Left lung (tissue), 10 donors: ENCODE data around the gene NUTM2G. TPM values are rescaled to one million over a fixed set of nuclear protein-coding genes. Genes with fewer than 3 reads are reported as not detected.
"Not testable (repeated sequence)": the region's sequence is repeated elsewhere in the genome, so short reads cannot be mapped to it uniquely, and the experiment has no call there.

ENCODE experiments used
- ATAC-seq: fragments of 200-7000 bp; cut with Tn5 transposase; one replicate; pipeline ENCODE4 v1.9.1; 2020; ENCODE audit warnings: moderate library complexity
- DNase-seq, 4 donors: peaks; one replicate each; pipeline ENCODE4 v3.0.0-alpha.2; 2013 to 2020
- H3K27ac ChIP-seq, 2 donors: fragments of 200-600 bp; sonication (generic) in 1 of 2; one replicate each; pipeline versions ENCODE4 v1.5.0 to v1.8.0; 2020 to 2021
- H3K27me3 ChIP-seq, 2 donors: fragments of 200-600 bp; sonication (generic) in 1 of 2; one replicate each; pipeline versions ENCODE4 v1.5.0 to v1.8.0; 2020 to 2021
- H3K36me3 ChIP-seq, 2 donors: fragments of 200-600 bp; sonication (generic) in 1 of 2; one replicate each; pipeline versions ENCODE4 v1.5.0 to v1.8.0; 2020 to 2021
- H3K4me1 ChIP-seq, 2 donors: fragments of 200-600 bp; one replicate each; pipeline ENCODE4 v1.8.0; 2021
- H3K4me3 ChIP-seq, 2 donors: fragments of 200-600 bp; sonication (generic) in 1 of 2; one replicate each; pipeline versions ENCODE4 v1.5.0 to v1.8.0; 2020 to 2021; ENCODE audit warnings: mild to moderate bottlenecking in 1 of 2
- H3K9me3 ChIP-seq, 2 donors: fragments of 200-600 bp; sonication (generic) in 1 of 2; one replicate each; pipeline versions ENCODE4 v1.5.0 to v1.8.0; 2020 to 2021
- intact Hi-C, 2 donors: fragments of 100-400 bp; cut with DNase I; formaldehyde crosslinking; loops; one replicate each; pipeline versions ENCODE4 v1.11.2 to v1.14.2; 2022
- polyA plus RNA-seq, 6 donors: library from polyadenylated mRNA; unstranded; fragments of 120-200 nt; gene quantifications; one replicate each; pipeline ENCODE4 v1.2.1, GENCODE V29; 2013; ENCODE audit not compliant: insufficient read length in 6 of 6
- total RNA-seq, 2 donors: library from RNA; stranded (reverse); fragmentation: NEBNext Ultra II Directional; extraction: Animal tissue kit (Norgen Biotek cat#: 25700); gene quantifications; one replicate each; pipeline ENCODE4 v1.2.1, GENCODE V29; 2021
- donor health status: DM: no; HTN: yes; CAD: no.
- donor health status: DM: no; HTN: no; CAD: no.

NUTM2G gene
- total and polyA plus RNA-seq, 8 donors: 0.82 to 1.7 (median 1.0) TPM; not detected in 2

DNA sequence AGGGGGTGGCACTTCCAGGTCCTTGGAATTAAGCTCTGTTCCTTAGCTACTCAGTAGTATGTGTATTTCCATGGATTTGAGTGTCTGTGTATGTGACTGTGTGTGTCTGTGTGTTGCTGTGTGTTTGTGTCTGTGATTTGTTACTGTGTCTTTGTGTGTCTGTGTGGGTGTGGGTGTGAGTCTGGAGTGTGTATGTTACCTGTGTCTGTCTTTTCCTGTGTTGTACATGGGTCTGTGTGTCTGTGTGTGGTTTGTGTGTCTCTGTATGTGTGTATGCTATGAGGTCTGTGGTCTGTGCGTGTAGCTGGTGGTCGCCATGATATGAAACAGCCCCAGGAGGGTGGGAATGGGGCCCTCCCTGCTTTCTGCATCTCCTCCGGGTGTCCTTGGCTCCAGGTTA lies 8.8 kb downstream of the NUTM2G start:
- intact Hi-C loops, H3K4me3 ChIP-seq, H3K36me3 ChIP-seq, H3K4me1 ChIP-seq, H3K9me3 ChIP-seq, ATAC-seq, H3K27ac ChIP-seq, DNase-seq, H3K27me3 ChIP-seq: not testable (repeated sequence)

DNA sequence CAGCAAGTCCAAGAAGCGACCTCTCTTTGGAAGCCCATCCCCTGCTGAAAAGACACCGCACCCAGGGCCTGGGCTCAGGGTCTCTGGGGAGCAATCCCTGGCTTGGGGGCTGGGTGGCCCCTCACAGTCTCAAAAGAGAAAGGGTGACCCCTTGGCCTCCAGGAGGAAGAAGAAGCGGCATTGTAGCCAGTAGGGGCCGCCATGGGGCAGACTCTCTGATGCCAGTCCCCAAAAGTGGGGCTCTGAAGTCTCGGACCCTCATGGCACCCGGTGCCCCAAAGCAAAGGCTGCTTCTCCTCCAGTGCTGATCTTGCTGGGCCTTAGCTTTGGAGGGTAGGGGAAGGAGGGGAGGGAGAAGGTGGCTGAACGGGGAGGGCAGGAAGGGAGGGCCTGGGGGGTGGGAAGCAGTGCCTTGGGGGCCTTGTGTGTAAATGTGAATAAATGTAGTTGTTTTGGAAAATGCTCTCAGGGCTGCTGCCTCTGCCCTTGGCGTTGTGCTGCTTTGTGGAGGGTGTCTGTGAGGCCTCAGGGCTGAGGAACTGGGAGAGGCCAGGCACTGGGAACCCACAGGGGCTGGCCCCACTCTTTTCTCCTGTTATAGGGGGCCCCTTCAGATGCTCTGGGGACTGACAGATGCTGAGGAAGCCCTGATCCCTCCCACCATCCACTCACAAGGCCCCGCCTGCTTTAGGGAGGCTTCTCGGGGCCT lies 10.5 kb downstream of the NUTM2G start:
- H3K4me3 ChIP-seq, ATAC-seq, H3K36me3 ChIP-seq, intact Hi-C loops, H3K4me1 ChIP-seq, H3K27me3 ChIP-seq, H3K27ac ChIP-seq, H3K9me3 ChIP-seq, DNase-seq: not testable (repeated sequence)

DNA sequence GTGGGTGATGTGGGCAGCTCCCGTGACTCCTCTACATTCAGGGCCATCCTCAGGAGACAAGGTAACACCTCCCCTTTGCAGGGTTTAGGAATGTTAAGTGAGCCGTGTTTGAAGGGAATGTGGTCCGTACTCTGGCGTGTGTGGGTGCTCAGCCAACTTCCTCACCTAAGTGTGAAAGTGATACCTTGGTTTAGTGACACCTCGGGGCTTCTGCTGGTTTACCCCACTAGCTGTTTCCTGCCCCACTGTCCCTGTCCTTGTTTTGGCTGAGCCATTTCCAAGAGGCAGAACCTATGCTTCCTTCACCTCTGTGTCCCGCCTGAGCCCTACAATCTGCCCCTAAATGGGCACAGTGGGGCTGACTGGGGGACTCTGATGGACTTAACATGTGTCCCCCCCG lies 12.3 kb downstream of the NUTM2G start:
- H3K27ac ChIP-seq, H3K36me3 ChIP-seq, H3K9me3 ChIP-seq, H3K27me3 ChIP-seq, ATAC-seq, H3K4me1 ChIP-seq, H3K4me3 ChIP-seq, intact Hi-C loops, DNase-seq: not testable (repeated sequence)

DNA sequence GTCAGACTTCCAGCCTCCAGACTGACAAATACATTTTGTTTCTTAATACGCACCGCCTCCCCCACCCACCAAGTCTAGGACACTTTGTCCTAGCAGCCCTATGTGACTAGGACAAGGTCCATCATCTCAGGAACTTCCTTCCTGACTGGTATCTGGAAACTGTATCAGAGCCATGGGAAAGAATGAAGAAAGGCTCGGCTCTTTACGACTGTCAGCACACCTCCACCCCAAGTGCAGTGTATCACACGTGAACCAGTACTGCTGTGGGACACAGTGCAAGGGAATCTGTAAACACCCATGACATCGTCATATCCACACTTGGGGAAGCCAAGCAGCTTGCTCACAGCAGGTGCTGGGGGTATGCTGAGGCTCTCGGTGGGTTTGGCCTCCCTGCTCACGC lies 13.0 kb downstream of the NUTM2G start:
- ATAC-seq, intact Hi-C loops: not testable (repeated sequence)

DNA sequence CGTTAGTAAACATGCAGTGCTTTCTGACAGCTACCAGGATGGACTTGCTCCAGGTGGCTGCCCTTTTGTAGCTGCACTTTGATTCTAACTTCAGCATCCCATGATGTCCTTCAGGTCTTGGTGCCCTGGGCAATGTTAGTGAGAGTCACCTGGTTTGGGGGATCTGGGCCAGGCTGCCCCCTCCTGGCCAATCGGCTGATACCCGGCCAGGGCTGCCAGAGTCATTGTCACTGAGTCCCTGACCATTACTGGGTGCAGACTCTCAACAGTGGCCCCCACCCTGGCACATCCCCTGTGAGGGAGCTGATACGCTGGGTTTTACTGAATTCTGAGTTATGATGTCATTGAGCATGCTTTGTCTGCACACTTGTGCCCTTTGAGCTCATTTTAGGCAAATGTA lies 13.5 kb downstream of the NUTM2G start:
- DNase-seq, H3K27me3 ChIP-seq, H3K4me1 ChIP-seq, intact Hi-C loops, H3K27ac ChIP-seq, H3K9me3 ChIP-seq, H3K4me3 ChIP-seq: not testable (repeated sequence)
- H3K36me3 ChIP-seq: peaks cover 0 to 17% of the 10 kb centered on the region in 2 donors
- peak; percentile 45 for ATAC-seq

More for the DNA sequence above, 13.0 kb downstream of the NUTM2G start:
- peaks cover 0 to 13% of the 10 kb centered on the region in 2 donors for H3K36me3 ChIP-seq
- H3K4me3 ChIP-seq, H3K27me3 ChIP-seq, DNase-seq, H3K9me3 ChIP-seq, H3K27ac ChIP-seq, H3K4me1 ChIP-seq: not testable (repeated sequence)

DNA sequence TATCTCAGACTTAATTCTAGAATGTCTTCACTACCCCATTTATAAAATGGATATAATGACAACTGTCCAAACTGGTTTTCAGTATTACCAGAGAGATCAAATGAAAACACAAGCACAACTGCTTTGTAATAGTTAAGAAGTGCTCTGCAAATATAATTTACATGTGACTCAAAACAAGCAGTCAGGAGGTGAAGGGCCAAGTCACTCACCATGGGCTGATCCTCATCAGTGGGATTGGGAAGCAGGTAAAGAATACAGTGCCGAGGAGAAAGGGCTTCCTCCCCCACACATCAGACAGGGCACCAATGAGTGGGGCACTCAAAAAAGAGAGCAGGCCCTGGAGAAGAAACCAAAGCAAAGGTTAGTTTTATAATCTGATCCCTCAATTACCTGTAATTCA lies 20.7 kb downstream of the NUTM2G start:
- H3K4me1 ChIP-seq, H3K9me3 ChIP-seq, intact Hi-C loops, H3K4me3 ChIP-seq, DNase-seq, H3K27ac ChIP-seq, H3K27me3 ChIP-seq: not testable (repeated sequence)
- peak; percentile 96 for ATAC-seq
- peaks cover 0 to 25% of the 10 kb centered on the region in 2 donors for H3K36me3 ChIP-seq

DNA sequence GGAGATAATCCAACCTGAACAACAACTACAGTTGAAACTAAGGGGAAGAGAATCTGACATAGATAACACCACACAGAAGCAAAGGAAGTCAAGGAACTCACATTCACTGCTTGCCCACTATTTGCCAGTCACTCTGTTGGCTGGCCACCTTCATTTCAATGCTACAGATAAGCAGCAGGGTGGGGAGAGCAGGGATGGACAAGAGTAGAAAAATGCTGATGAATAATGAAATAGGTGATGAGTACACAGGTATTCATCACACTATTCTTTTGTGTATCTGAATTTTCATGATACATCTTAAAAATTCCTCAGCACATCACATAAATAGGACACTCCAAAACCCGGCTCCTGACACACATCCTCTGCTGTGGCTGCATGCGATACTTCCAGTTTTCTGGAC lies 21.9 kb downstream of the NUTM2G start:
- H3K9me3 ChIP-seq, intact Hi-C loops, DNase-seq, H3K27ac ChIP-seq, H3K27me3 ChIP-seq, H3K4me1 ChIP-seq, H3K4me3 ChIP-seq, ATAC-seq: not testable (repeated sequence)
- peaks cover 0 to 25% of the 10 kb centered on the region in 2 donors for H3K36me3 ChIP-seq

DNA sequence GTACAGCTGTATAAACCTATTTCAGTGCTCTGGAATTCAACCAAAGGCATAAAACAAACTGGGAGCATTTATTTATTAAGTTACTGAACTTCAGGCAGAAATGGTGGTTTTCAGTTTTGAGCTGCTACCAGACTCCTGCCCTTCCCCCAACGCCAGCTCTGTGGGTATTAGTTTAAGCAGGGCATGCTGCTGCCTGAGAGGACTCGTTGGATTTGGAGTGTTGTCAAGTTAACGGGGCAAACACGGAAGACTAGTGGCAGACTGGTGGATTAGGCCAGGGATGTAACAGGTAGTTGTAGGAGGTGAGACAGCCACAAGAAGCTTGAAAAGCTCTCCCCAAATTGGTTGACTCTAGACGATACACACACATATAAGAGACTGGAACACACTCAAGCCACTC lies 38.9 kb downstream of the NUTM2G start:
- H3K9me3 ChIP-seq, H3K36me3 ChIP-seq, H3K4me1 ChIP-seq, H3K4me3 ChIP-seq, H3K27ac ChIP-seq, H3K27me3 ChIP-seq, intact Hi-C loops: not testable (repeated sequence)
- ATAC-seq (peak; percentile 62), DNase-seq (peak in 1 of 4 donors; percentile 13)

DNA sequence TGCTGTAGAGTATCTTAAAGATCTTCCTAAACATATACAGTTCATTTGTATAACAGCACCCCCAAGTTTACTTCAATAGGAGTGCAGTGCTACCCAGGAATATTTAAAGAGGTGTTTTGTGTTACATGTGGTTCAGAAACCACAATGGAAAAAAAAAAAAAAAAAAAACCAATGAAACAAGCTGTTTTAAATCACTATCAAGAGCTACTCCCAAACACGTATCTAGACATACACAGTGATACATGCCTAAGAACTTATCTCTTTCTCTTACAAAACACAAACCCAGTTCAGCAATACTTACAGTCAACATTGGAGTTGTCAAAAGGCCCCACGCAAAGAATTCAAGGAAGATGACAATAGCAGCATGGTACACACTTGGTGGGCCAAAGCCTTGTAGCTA lies 43.9 kb downstream of the NUTM2G start:
- H3K27ac ChIP-seq, H3K4me1 ChIP-seq, H3K36me3 ChIP-seq, H3K4me3 ChIP-seq, DNase-seq, intact Hi-C loops, ATAC-seq, H3K27me3 ChIP-seq, H3K9me3 ChIP-seq: not testable (repeated sequence)

DNA sequence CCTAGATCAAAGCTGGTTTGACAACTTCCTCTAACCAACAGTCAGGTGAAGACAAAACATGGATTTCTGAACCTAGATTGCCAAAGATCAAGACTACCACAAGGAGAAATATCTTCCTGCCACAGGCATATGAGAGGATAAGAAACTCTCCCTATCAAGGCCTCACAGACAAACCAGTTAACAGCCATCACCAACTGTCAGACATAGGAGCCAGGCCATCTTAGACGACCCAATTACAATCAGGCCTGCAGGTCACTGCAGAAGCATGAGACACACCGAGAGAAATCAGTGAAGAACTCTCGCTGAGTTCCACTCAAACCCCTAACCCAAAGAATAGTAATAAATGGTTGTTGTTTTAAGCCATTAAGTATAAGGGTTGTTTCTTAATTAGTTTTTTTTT lies 45.4 kb downstream of the NUTM2G start:
- H3K27ac ChIP-seq, H3K4me1 ChIP-seq, intact Hi-C loops, H3K4me3 ChIP-seq, H3K27me3 ChIP-seq, ATAC-seq, DNase-seq, H3K9me3 ChIP-seq, H3K36me3 ChIP-seq: not testable (repeated sequence)

DNA sequence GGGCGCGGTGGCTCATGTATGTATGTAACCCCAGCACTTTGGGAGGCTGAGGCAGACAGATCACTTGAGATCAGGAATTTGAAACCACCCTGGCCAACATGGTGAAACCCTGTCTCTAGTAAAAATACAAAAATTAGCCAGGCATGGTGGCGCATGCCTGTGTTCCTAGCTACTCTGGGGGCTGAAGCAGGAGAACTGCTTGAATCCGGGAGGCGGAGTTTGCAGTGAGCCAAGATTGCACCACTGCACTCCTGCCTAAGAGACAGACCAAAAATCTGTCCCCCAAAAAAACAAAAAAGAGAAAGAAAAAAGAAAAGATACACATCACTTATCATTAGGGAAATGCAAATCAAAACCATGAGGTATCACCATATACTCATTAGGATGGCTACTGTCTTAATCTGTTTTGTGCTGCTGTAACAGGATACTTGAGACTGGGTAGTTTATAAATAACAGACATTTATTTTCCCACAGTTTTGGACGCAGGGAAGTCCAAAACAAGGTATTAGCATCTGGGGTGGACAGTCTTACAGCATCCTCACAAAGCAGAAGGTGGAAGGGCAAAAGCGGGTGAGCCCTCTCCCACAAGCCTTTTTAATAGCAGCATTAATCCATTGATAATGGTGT lies 55.0 kb downstream of the NUTM2G start:
- intact Hi-C loops, H3K36me3 ChIP-seq, DNase-seq, H3K27ac ChIP-seq, ATAC-seq, H3K4me3 ChIP-seq, H3K9me3 ChIP-seq, H3K4me1 ChIP-seq, H3K27me3 ChIP-seq: not testable (repeated sequence)

DNA sequence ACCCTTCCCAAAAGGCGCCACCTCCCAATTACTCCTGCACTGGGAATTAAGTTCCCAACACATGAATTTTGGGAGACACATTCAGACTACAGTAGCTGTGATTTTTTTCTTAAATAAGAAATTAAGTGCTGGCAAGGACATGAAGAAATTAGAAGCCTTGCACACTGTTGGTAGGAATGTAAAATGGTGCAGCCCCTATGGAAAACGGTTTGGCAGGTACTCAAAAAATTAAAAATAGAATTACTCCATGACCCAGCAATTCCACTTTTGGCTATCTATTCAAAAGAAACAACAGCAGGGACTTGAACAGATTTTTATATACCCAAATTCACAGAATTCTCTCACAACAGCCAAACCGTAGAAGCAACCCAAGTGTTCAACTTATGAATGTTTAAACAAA lies 55.5 kb downstream of the NUTM2G start:
- H3K4me3 ChIP-seq: not testable (repeated sequence)

DNA sequence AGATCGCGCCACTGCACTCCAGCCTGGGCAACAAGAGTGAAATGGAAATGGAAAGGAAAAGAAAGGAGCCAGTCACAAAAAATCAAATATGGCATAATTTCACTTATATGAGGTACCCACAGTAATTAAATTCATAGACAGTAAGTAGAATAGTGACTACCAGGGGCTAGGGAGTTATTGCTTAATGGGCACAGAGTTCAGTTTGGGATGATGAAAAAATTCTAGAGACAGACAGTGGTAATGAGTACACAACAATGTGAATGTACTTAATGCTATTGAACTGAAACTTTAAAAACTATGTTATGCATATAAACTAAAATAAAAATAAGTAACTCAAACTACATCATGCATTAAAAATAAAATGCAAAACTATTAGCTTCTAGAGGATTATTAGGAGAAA lies 56.2 kb downstream of the NUTM2G start:
- ATAC-seq, H3K4me1 ChIP-seq, H3K4me3 ChIP-seq, H3K9me3 ChIP-seq, H3K27me3 ChIP-seq, H3K27ac ChIP-seq, DNase-seq, H3K36me3 ChIP-seq, intact Hi-C loops: not testable (repeated sequence)

More for the DNA sequence above, 55.5 kb downstream of the NUTM2G start:
- DNase-seq, H3K4me1 ChIP-seq, H3K9me3 ChIP-seq, H3K27ac ChIP-seq, ATAC-seq, intact Hi-C loops, H3K36me3 ChIP-seq, H3K27me3 ChIP-seq: not testable (repeated sequence)
